DMS79 treated with DMSO at 0.1 percent for 48 hours (cell line): Measurements from ENCODE around the gene SORCS2.

Experiments
- DNase-seq: peaks from one replicate; lab custom pipeline; 2025; lab: John Stamatoyannopoulos, UW

SORCS2 gene

GRCh38 chr4:7393601-7394575 lies 201.6 kb downstream of the SORCS2 start:
- DNase-seq, result no peak

- no peak for DNase-seq
These were observed 202.5 kb downstream of the SORCS2 start for GRCh38 chr4:7394681-7395451.

GRCh38 chr4:7395645-7396044 lies 203.3 kb downstream of the SORCS2 start:
- DNase-seq, result no peak

GRCh38 chr4:7396186-7396910 lies 204.0 kb downstream of the SORCS2 start:
- no peak for DNase-seq

GRCh38 chr4:7397206-7398103 lies 205.1 kb downstream of the SORCS2 start:
- no peak for DNase-seq

- DNase-seq, result peak; percentile 80
These were observed 205.7 kb downstream of the SORCS2 start for GRCh38 chr4:7398104-7398423.

- DNase-seq, result peak; percentile 49
These were observed 206.6 kb downstream of the SORCS2 start for GRCh38 chr4:7398788-7399439.

- no peak for DNase-seq
These were observed 207.3 kb downstream of the SORCS2 start for GRCh38 chr4:7399440-7400234.

GRCh38 chr4:7400671-7401298 lies 208.4 kb downstream of the SORCS2 start:
- DNase-seq, result no peak

GRCh38 chr4:7402526-7402925 lies 210.2 kb downstream of the SORCS2 start:
- DNase-seq, result no peak

- no peak for DNase-seq
These were observed 210.7 kb downstream of the SORCS2 start for GRCh38 chr4:7403001-7403400.

- no peak for DNase-seq
These were observed 215.8 kb downstream of the SORCS2 start for GRCh38 chr4:7408166-7408565.

GRCh38 chr4:7410446-7410845 lies 218.1 kb downstream of the SORCS2 start:
- DNase-seq, result no peak

- no peak for DNase-seq
These were observed 219.2 kb downstream of the SORCS2 start for GRCh38 chr4:7411491-7411890.

- DNase-seq, result no peak
These were observed 219.7 kb downstream of the SORCS2 start for GRCh38 chr4:7411896-7412553.

- DNase-seq, result no peak
These were observed 220.2 kb downstream of the SORCS2 start for GRCh38 chr4:7412554-7412912.

GRCh38 chr4:7414046-7414445 lies 221.7 kb downstream of the SORCS2 start:
- DNase-seq, result no peak

- no peak for DNase-seq
These were observed 222.6 kb downstream of the SORCS2 start for GRCh38 chr4:7414736-7415510.
